GM12865 (cell line): ENCODE data around the gene ZNF74.

Experiments used
- DNase-seq: peaks from one replicate; pipeline ENCODE4 v3.0.0; 2010; ENCODE audit warnings: low read depth
- H3K4me3 ChIP-seq: 2 replicates; pipeline ENCODE4 v1.5.1; 2011; ENCODE audit warnings: mild to moderate bottlenecking, low read depth, low read length, control low read depth
- TF ChIP-seq, protein P1 (sequence below): IDR thresholded peaks from 2 replicates; pipeline ENCODE4 v1.5.1; 2011; ENCODE audit warnings: low read length, control low read depth, low read depth, inconsistent platforms; ENCODE audit not compliant: insufficient read depth; ENCODE audit errors: missing control alignments

The ZNF74 gene

DNA sequence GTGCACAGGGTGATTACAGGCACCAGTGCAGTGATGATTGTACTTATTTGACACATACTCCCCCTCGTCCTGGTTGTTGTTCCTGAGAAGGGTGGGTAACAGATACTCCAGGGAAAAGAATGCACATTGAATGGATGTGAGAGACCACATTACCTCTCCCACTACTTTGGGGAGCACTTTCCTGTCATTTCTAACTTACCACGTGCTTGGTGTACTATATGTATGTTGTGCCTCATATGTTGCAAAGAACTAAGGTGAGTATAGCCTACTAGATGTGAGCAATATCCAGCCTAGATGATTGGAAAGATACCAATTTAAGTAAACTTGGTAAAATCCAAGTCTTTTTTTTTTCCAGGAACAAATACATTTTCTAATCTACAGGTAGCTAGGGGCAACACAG lies 58.0 kb downstream of the ZNF74 start:
- TF ChIP-seq, protein P1, sequence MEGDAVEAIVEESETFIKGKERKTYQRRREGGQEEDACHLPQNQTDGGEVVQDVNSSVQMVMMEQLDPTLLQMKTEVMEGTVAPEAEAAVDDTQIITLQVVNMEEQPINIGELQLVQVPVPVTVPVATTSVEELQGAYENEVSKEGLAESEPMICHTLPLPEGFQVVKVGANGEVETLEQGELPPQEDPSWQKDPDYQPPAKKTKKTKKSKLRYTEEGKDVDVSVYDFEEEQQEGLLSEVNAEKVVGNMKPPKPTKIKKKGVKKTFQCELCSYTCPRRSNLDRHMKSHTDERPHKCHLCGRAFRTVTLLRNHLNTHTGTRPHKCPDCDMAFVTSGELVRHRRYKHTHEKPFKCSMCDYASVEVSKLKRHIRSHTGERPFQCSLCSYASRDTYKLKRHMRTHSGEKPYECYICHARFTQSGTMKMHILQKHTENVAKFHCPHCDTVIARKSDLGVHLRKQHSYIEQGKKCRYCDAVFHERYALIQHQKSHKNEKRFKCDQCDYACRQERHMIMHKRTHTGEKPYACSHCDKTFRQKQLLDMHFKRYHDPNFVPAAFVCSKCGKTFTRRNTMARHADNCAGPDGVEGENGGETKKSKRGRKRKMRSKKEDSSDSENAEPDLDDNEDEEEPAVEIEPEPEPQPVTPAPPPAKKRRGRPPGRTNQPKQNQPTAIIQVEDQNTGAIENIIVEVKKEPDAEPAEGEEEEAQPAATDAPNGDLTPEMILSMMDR, result no peak
- no peak for DNase-seq
- no peak overlapping the region for H3K4me3 ChIP-seq

DNA sequence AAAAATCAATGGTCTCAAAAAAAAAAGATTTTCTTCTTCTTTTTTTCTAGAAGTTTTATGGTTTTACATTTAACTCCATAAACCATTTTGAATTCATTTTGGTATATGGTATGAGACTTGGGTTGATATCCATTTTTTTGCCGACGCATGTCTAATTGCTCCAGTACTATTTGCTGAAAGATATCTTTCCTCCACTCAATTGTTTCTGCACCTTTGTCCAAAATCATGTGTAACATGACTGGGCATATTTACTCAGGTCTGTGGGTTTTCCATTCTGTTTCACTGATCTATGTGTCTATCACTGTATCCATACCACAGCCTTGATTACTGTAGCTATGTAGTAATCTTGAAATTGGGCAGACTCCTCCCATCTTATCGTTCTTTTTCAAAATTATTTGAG lies 59.3 kb downstream of the ZNF74 start:
- no peak overlapping the region for H3K4me3 ChIP-seq
- no peak for DNase-seq
- TF ChIP-seq, protein P1, result no peak

DNA sequence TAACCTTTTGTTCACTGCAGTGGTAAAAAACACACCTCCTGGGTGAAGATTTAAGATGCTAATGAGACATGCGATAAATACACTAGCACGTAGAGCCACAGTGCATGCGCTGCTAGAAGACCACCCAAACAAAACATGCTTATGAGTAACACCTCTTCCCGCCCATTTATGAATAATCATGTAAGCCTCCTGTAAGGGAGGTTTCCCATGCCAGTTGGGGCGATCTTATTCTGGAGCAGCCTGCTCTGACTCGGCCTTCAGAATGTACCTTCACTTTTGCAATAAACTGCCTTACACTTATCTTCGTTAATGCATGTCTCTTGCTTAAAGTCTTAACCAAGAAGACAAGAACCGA lies 61.7 kb downstream of the ZNF74 start:
- DNase-seq, result no peak
- TF ChIP-seq, protein P1, result no peak
- no peak overlapping the region for H3K4me3 ChIP-seq

DNA sequence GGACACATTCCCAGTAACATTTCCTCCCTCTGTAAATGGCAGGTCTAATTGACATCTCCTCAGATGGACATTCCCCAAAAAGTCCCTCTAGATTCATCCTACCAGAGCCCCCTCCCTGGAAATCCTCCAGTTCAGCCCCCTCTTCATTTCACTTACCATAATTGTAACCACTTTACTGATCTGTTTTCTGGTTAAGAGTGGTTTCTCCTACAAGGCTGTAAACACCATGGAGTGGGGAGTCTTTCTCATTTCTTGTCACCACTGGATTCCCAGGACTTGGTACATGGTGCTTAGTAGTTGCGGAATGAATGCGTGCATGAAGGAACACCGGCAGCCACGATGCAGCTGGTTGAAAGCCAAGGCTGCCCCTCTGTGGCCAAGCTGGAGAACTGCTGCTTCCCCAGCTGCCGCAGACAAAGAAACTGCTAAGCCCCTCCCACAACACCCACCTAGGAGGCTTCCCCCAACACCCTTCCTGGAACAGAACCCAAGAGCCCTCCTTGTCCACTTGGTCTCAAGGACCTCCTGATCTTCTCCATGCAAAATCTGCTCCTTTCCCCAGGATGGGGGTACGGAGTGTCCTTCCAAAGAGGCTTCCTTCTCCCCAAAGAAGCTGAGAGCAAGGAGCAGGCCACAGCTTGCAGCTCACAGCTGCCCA lies 62.2 kb downstream of the ZNF74 start:
- TF ChIP-seq, protein P1, result peak; percentile 94
- peak; percentile 88 for DNase-seq
- no peak overlapping the region for H3K4me3 ChIP-seq

DNA sequence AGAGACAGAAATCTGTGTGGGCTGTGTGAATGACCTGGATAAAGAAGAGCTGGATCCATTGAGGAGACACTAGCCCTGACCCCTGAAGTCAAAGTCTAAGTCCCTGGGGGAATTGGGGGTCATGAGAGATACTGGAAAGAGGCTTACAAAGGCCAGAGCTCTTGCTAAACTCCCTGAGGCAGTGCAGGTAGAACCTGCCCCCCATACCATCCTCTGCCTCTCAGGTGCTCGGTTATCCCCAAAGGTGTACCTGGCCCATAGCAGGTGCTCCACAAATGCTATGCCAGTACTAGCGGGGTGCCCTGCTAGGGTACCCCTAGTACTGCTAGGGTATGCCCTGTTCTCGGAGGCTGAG lies 62.7 kb downstream of the ZNF74 start:
- no peak for DNase-seq
- H3K4me3 ChIP-seq, result no peak overlapping the region
- TF ChIP-seq, protein P1, result no peak

DNA sequence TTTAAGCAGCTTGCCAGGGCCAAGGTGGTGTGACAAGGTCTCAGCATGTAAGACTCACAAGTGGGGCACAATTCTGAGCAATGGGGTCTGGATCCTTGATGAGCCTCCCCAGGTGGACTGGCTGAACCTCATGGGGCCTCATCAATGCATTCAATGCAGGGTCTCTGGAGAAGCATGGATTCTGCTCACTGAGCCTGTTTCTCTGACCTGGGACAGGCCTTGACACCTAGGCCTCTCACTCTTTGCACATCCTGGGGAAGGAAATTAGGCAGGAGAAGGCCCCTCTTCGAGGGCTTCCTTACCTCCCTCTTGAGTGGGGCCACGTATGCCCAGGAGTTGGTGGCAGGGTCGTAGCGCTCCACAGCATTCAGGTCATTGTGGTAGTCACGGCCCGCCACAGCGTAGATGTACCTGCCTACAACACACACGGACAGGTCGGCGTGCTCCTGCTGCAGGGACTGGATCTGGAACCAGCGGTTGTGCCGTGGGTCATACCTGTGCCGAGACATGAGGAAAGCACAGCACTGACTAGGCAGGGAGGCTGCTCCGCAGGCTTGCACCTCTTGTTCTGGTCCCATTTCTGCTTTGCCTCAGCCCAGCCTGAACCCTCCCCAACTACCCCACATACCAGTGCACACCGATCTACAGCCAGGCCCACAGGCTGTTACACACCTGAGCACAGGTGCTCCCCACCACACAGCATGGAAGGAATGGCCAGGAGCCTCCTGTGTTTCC lies 63.7 kb downstream of the ZNF74 start:
- TF ChIP-seq, protein P1, result no peak
- DNase-seq, result no peak
- H3K4me3 ChIP-seq, result no peak overlapping the region
